Adrenal gland (tissue), 5 donors: ENCODE measurements around the gene NEDD1.

Source experiments
- CTCF ChIP-seq, 6 experiments: fragments of 450-650 bp in 4 of 6; fragments of 200-600 bp in 2 of 6; sonication (generic) in 1 of 6; IDR thresholded peaks; 1 replicate in 5 of 6; 2 replicates in 1 of 6; pipeline versions ENCODE4 v1.5.1 to v1.8.0; 2016 to 2021; ENCODE audit warnings: antibody characterized with exemption in 6 of 6, mild to moderate bottlenecking in 2 of 6, moderate library complexity in 1 of 6
- POLR2A ChIP-seq, 2 donors: fragments of 450-650 bp; IDR thresholded peaks; one replicate each; pipeline ENCODE4 v1.6.1; 2017; ENCODE audit warnings: antibody characterized with exemption in 2 of 2, mild to moderate bottlenecking in 2 of 2, moderate library complexity in 1 of 2
- donor health status: DM: no; HTN: no; CAD: no.

DNA sequence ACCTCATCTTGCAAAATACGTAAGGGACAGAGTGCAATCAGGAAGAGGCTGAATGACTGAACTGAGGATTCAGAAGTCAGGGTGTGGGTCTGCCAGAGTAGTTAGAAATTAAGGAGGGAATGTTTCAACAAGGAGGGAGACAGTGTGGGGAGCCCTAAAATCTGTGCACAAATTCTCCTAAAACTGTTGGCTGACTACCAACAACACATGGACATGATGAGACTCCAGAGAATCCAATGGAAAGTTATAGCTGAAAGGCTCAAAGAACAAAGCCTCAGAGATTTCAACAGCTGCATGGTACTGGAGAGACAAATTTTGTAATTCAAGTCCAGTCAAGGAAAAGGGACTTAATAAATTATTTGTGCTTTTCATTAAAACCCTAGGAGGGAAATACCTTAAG, 36.1 kb upstream of the NEDD1 start:
- no peak for TF ChIP-seq POLR2A (IDR thresholded peaks at IDR 0.05)
- TF ChIP-seq CTCF (IDR thresholded peaks at IDR 0.05): no peak
